HCT116 (cell line): ENCODE results near the gene PAQR7.

Experiments used
- CTCF ChIP-seq, 3 experiments: fragments of 200-600 bp in 1 of 3; sonication (generic) in 1 of 3; IDR thresholded peaks in 2 of 3; conservative IDR thresholded peaks in 1 of 3; 2 replicates each; pipeline ENCODE4 v1.5.1; 2012 to 2017; ENCODE audit warnings: low read depth in 2 of 3, low read length in 2 of 3, antibody characterized with exemption in 1 of 3, borderline replicate concordance in 1 of 3, control low read depth in 1 of 3, mild to moderate bottlenecking in 1 of 3, mixed read lengths in 1 of 3, mixed run types in 1 of 3, moderate library complexity in 1 of 3; ENCODE audit not compliant: insufficient read depth in 1 of 3
- POLR2A ChIP-seq: IDR thresholded peaks from 2 replicates; pipeline ENCODE4 v1.7.0; 2011; ENCODE audit warnings: borderline replicate concordance; ENCODE audit not compliant: insufficient read depth, insufficient read length; ENCODE audit errors: extremely low read depth
- POLR2AphosphoS5 ChIP-seq: IDR thresholded peaks from 2 replicates; pipeline ENCODE4 v1.6.1; 2011; ENCODE audit warnings: mild to moderate bottlenecking, low read depth, low read length, moderate library complexity
- SIN3A ChIP-seq: IDR thresholded peaks from 2 replicates; pipeline ENCODE4 v1.6.1; 2012; ENCODE audit warnings: low read depth
- SP1 ChIP-seq: IDR thresholded peaks from 2 replicates; pipeline ENCODE4 v1.6.1; 2012; ENCODE audit warnings: low read depth
- ZNF274 ChIP-seq: fragments of 200-500 bp; sonication (Bioruptor generic); IDR thresholded peaks from 2 replicates; pipeline ENCODE4 v1.6.1; 2014; ENCODE audit warnings: mild to moderate bottlenecking, low read depth, low read length, inconsistent platforms

DNA sequence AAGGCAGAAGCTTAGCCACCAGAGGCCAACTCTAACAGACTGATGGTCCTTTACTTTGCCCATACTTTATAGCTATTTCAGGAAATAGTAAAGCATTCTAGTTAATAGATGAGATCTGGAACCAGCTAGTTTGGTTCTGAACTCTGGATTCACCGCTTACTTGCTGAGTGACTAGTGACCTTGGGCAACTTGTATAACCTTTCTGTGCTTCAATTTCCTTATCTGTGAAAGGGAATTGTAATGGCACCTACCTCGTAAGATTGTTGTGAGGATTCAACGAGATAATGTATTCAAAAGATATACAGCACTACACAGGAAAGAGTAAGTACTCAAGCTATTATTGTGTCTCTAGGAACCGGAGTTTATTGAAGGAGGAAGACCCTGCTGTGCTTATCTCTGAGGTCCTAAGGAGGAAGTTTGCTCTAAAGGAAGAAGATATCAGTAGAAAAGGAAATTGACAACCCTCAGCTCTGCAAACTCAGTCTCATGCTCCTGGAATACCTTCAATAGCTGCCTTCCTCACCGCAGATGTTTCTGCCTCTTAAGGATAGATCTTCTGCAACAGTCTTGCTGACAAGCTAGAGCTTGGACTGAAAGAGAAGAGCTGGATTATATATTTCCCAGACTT lies 43.8 kb downstream of the PAQR7 start:
- TF ChIP-seq CTCF (IDR thresholded peaks at IDR 0.05 in 2 of 3, conservative IDR thresholded peaks at IDR 0.05 in 1 of 3; ENCODE audit: borderline replicate concordance in 1 of 3, insufficient read depth in 1 of 3, low read depth in 2 of 3, low read length in 2 of 3) = no peak
- TF ChIP-seq SIN3A = no peak
- TF ChIP-seq SP1 = no peak
- TF ChIP-seq POLR2A = no peak
- TF ChIP-seq ZNF274 = no peak
- no peak for TF ChIP-seq POLR2AphosphoS5
